GM12875 (cell line): ENCODE measurements around the gene LUC7L3.

Experiments
- H3K4me3 ChIP-seq: one replicate; pipeline ENCODE4 v1.5.1; 2011; ENCODE audit warnings: low read depth, low read length, control low read depth
- CTCF ChIP-seq: IDR thresholded peaks from 2 replicates; pipeline ENCODE4 v1.5.1; 2011; ENCODE audit warnings: low read depth, mild to moderate bottlenecking, control low read depth, inconsistent platforms, low read length, moderate library complexity, borderline replicate concordance; ENCODE audit not compliant: insufficient read depth

The LUC7L3 gene

GRCh38 chr17:50687200-50688066 lies 32.0 kb upstream of the LUC7L3 start:
- no peak for TF ChIP-seq CTCF
- no peak overlapping the region for H3K4me3 ChIP-seq

GRCh38 chr17:50688245-50688644 lies 31.2 kb upstream of the LUC7L3 start:
- no peak for TF ChIP-seq CTCF
- H3K4me3 ChIP-seq = no peak overlapping the region

GRCh38 chr17:50689251-50689650 lies 30.2 kb upstream of the LUC7L3 start:
- H3K4me3 ChIP-seq = no peak overlapping the region
- no peak for TF ChIP-seq CTCF

GRCh38 chr17:50689956-50690886 lies 29.2 kb upstream of the LUC7L3 start:
- TF ChIP-seq CTCF = no peak
- H3K4me3 ChIP-seq = no peak overlapping the region

- no peak overlapping the region for H3K4me3 ChIP-seq
- no peak for TF ChIP-seq CTCF
These were observed 28.4 kb upstream of the LUC7L3 start for GRCh38 chr17:50690887-50691549.

GRCh38 chr17:50691550-50692447 lies 27.6 kb upstream of the LUC7L3 start:
- no peak for TF ChIP-seq CTCF
- H3K4me3 ChIP-seq = no peak overlapping the region
